ENCODE results near the gene TENT5D.
"Not testable (repeated sequence)": the region's sequence is repeated elsewhere in the genome, so short reads cannot be mapped to it uniquely, and the experiment has no call there.

The TENT5D gene

DNA sequence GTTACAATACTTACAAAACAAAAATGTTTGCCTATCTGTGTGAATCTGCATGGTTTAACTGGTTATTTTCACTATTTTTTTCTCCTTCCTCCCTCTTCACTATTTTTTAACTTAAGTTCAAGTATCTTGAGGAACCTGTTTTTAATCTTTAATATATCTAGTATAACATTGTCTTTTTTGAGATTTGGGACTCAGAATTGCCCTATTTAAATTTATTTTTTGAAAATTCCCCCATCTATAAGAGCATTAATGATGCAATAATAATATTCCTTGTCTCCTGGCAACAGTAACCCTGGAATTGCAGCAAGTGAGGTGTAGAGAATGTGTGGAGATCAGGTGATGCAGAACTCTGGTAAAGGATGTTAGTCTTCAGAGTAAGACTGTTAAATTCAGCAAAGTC is at the start of gene TENT5D:
TENT5D (plus strand) TSS at position 301 of the 400 bp plus-strand sequence. CDS start 22,093 bp downstream, outside the sequence.
- DNase-seq (ENCODE audit: low spot score), result no peak

DNA sequence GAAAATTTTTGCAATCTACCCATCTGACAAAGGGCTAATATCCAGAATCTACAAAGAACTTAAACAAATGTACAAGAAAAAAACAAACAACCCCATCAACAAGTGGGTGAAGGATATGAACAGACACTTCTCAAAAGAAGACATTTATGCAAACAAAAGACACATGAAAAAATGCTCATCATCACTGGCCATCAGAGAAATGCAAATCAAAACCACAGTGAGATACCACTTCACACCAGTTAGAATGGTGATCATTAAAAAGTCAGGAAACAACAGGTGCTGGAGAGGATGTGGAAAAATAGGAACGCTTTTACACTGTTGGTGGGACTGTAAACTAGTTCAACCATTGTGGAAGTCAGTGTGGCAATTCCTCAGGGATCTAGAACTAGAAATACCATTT is 34.6 kb upstream of the TENT5D start:
- DNase-seq (ENCODE audit: low spot score), result not testable (repeated sequence)

- no peak for DNase-seq (ENCODE audit: low spot score)
Measured at GRCh38 chrX:80388206-80388605, 32.0 kb upstream of the TENT5D start.

DNA sequence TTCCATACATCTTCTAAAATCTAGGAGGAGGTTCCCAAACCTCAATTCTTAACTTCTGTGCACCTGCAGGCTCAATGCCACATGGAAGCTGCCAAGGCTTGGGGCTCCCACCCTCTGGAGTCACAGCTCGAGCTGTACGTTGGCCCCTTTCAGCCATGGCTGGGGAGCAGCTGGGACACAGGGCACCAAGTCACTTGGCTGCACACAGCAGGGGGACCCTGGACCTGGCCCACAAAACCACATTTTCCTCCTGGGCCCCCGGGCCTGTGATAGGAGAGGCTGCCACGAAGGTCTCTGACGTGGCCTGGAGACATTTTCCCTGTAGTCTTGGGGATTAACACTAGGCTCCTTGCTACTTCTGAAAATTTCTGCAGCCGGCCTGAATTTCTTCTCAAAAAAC is 8.2 kb upstream of the TENT5D start:
- DNase-seq (ENCODE audit: low spot score), result no peak

GRCh38 chrX:80423000-80423399 is 2.8 kb downstream of the TENT5D start:
- DNase-seq (ENCODE audit: low spot score), result no peak

- DNase-seq (ENCODE audit: low spot score), result peak; percentile 54
Measured at GRCh38 chrX:80423744-80424143, 3.5 kb downstream of the TENT5D start.

DNA sequence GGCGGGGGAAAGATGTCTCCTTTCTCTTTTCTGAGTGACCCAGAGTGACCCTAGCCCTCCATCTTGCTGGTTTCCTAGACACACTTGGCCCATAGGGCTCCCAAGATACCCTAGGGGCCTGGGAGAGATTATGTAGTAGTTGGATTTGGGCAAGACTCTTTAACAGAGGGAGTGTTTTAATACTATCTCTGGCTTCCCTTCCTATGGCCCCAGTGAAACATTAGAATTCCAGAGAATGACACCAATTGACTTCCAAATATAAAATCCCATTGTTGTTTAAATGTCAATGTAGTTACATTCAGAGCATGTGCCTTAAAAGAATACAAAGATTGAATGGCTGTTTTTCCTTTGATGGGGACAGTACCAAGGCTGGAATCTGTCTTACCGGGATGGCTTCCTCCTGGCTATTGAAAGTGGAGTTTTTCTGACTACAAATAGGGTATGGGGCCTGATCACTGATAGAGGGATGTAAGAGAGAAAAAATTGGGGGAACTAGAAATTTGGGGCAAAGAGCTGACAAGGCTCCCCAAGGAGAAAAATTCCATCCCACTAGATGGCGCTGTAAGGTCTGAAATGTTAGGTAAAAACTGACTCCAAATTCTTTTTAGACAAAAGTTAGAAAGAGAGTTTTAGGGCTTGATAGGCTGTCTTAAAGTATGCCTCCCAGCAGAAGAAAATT is 10.7 kb downstream of the TENT5D start:
- DNase-seq (ENCODE audit: low spot score), result no peak

- DNase-seq (ENCODE audit: low spot score), result no peak
Measured at GRCh38 chrX:80431505-80431832, 11.2 kb downstream of the TENT5D start.

- DNase-seq (ENCODE audit: low spot score), result peak; percentile 13
Measured at GRCh38 chrX:80432441-80432840, 12.2 kb downstream of the TENT5D start.

DNA sequence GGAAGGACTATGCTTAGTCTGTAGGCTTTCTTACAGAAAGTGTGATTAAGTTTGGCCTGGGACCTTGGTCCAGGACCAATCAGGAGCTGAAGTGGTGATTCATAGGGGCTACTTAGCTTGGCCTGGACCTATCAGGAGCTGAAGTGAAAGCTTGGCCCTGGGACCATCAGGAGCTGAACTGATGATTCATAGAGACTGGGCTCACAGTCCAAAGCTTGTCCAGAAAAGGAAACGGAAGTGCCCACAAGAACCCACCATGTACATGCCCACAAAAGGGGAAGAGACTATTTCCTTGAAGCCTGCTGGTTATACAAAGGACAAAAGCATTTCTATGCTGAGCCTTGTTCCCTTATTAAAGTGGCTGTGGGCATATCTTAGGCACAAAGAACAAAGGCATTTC is 12.6 kb downstream of the TENT5D start:
- DNase-seq (ENCODE audit: low spot score), result peak; percentile 64

DNA sequence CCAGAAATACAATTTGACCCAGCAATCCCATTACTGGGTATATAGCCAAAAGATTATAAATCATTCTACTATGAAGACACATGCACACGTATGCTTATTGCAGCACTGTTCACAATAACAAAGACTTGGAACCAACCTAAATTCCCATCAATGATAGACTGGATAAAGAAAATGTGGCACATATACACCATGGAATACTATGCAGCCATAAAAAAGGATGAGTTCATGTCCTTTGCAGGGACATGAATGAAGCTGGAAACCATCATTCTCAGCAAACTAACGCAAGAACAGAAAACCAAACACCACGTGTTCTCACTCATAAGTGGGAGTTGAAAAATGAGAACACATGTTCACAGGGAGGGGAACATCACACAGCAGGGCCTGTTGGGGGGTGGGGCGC is 47.9 kb downstream of the TENT5D start:
- not testable (repeated sequence) for DNase-seq (ENCODE audit: low spot score)

DNA sequence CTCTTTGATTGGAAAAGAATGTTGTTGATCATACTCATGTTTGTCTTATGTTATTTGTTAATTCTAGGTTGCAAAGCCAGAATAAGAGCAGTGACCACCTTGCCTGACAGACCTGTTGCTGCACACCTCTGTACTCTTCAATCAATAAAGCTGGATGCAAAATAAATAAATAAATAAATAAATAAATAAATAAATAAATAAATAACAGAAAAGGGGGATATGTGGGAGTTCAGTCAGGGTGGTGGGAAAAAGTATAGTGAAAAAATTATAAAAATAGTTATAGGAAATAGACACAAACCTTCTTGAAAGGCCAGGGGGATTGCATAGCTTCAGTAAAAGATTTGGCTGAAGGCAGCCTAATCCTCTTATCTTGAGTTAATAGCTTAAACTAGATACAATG is 51.3 kb downstream of the TENT5D start:
- DNase-seq (ENCODE audit: low spot score), result no peak

DNA sequence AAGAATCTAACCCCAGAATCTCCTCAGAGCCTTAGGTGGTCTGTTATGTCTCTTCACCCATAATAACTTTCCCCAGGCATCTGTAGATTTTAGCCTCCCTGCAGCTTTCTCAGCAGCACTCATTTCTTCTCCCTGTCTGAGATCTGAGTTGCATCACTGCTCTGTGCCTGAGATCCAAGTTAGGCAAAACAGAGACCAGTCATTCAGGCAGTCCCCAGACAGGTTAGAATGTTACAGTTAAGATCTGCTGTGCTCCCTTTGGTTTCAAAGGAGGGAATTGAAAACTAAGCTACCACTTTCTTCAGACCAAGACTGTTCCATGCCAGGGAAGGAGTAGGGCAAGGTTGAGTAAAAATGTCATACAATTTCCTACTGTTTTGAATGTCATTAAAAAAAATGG is 65.3 kb downstream of the TENT5D start:
- no peak for DNase-seq (ENCODE audit: low spot score)

DNA sequence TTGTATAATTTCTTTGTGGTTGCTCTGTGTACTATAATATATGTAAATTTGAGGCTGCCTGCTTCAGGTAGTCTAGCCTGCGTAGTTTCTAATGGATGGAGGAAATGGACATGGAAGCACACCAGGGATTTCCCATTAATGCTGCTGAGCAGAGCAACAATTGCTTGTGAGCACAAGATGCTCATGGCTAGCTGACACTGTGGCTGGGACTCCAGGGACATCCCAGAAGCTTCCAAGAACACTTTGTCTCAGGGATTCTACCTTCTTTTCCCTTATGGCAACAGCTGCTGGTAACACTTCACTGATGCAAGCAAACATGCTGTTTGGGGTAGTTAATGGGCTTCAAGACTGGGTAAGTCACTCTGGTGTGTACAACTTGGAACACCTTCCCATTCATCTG is 66.1 kb downstream of the TENT5D start:
- no peak for DNase-seq (ENCODE audit: low spot score)

GRCh38 chrX:80489166-80489565 is 68.9 kb downstream of the TENT5D start:
- DNase-seq (ENCODE audit: low spot score), result no peak

Data from COLO829 (cell line).